ENCODE measurements around the gene GLRB.
"Not testable (repeated sequence)": the region's sequence is repeated elsewhere in the genome, so short reads cannot be mapped to it uniquely, and the experiment has no call there.

The GLRB gene

DNA sequence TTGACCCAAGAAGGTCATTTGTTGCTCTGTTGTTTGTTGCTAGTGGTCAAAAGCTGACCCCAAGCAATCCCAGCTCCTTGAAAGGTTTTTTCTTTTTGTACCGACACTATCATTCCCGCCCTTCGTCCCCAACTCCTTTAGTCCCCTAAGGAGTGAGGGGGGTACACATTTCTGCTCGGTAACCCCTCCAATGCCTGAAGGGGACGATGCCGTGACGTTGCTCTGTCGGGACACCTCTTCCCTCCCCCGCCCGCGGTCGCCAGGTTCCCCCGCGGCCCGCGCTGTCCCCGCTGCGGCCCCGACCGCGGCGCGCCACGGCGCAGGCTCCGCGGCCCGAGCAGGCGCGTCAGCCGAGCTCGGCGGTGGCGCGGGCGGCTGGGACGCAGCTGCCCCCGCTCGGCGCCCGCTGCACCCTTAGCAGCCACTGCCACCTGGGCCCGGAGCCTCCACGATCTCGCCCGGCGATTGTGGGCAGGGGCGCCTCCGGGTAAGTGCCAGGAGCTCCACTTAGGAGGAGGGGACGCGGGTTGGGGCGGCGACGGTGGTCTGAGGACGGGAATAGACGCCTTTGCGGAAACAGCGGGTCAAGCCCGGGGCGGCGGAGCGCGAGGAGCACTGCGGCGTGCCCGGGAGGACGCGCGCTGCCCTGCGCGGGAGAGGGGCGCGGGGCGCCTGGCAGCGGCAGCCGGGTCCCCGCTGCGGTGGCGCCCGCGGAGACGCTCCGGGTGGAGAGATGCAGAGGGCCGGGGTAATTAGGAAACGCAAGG, at the start of gene GLRB:
Gene GLRB (plus strand): TSS at position 340 of the 767 bp plus-strand sequence. CDS start 1,875 bp downstream, outside the sequence.
- no peak for DNase-seq (ENCODE audit: low read depth in 2 of 2)

- DNase-seq (ENCODE audit: low read depth in 2 of 2) = no peak
These were observed 40.5 kb upstream of the GLRB start for GRCh38 chr4:157035471-157035870.

GRCh38 chr4:157040405-157040804, 35.5 kb upstream of the GLRB start:
- no peak for DNase-seq (ENCODE audit: low read depth in 2 of 2)

DNA sequence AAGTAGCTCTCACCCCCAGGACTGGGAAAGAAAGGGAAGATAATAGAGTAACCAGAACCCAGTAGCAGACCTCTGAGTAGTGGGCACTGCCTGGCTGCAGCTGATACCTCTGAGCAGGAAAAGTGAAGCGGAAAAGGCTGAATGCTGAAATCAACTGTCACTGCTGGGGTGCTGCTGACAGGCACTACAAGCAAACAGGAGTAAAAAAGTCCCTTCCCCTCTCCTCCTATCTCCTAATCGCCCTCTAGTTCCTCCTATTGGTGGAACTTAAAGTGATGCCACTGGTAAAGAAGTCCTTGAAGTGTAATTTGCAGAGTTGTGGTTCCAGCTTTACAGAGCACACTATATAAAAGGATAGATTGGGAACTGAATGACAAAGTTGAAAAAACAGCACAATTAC, 32.8 kb upstream of the GLRB start:
- no peak for DNase-seq (ENCODE audit: low read depth in 2 of 2)

GRCh38 chr4:157045507-157046127, 30.3 kb upstream of the GLRB start:
- DNase-seq (ENCODE audit: low read depth in 2 of 2) = no peak

DNA sequence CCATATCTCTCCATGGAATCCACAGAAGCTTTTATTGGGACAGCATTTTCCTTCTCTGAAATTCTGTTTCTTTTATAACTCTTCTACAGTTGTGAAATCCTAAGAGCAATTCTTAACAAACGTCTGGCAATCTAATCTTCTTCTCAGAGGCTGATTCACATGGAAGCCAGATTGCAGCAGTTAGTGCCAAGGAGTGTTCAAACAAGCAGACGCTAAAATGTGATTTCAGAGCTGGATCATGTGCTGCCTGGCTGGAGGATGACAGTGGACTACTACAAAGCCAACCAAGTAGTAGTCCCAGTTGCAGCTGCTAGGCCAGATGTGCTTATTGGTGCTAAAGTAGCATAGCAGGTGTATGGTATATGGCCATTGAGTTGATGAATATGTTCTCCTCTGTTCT, 27.7 kb upstream of the GLRB start:
- DNase-seq (ENCODE audit: low read depth in 2 of 2) = no peak

DNA sequence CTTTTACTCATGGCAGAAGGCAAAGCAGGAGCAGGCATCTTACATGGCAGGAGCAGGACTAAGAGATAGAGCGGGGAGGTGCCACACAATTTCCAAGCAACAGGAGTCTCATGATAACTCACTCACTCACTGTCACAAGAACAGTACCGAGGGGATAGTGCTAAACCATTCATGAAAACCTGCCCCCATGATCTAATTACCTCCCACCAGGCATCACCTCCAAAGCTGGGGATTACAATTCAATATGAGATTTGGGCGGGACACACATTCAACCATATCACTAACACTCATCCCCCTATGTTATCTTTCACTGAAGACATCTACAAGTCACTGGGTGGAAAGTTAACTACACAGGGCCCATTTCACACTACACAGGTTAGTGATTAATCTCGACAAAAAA, 25.4 kb upstream of the GLRB start:
- no peak for DNase-seq (ENCODE audit: low read depth in 2 of 2)

DNA sequence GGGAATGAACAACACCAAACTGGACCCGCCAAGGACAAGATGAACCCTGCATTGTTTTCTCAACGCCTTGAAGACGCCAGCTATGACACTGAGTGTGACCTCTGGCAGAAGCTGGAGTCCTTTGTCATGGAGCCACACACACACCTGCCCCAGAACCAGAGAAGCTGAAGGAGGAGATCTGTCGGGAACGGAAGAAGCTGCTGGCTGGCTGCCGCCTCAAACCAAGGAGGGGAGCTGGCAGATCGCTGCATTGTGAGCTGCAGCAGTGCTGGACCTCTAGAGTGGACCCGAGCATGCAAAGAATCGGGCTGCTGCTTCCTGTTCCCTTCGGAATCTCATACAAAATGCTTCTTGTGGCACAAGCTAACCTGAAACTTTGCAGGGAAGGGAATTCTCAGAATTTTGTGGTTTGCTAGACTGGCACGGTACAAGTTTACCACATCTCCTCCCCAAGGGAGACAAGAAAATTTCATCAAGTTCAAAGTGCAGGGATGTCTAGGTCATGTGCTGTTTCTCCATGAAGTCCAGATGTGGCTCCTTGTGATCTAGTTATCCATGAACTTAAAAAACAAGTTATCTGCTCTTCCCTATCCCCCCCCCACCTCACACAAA, 23.4 kb upstream of the GLRB start:
- no peak for DNase-seq (ENCODE audit: low read depth in 2 of 2)

DNA sequence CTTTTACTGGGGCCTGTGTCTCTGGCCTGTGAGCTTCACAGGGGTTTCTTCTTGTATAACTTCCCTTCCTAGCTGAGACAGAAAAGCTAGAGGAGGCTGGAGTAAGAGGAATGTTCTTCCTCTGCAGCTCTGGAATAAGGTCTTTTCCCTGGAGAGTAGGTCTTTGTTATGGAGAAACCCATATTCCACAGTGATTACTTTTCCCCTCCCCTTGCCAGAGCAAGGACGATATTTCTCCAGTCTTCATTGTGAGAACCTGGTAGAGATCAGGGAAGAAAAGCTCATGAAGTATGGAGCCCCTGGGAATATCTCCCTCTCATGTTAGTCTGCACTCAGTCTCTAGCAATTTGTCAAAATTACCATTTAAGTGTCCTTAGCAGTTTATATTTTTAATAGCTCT, 18.7 kb upstream of the GLRB start:
- no peak for DNase-seq (ENCODE audit: low read depth in 2 of 2)

DNA sequence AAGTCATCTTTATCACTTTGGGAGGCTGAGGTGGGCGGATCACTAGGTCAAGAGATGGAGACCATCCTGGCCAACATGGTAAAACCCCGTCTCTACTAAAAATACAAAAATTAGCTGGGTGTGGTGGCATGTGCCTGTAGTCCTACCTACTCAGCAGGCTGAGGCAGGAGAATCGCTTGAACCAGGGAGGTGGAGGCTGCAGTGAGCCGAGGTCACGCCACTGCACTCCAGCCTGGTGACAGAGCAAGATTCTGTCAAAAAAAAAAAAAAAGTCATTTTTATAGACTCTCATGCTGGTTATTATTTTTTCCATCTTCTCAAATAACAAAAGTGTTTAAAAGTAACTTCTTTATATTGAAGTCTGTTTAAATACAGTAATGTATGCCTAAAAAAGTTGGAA, 17.1 kb upstream of the GLRB start:
- not testable (repeated sequence) for DNase-seq (ENCODE audit: low read depth in 2 of 2)

DNA sequence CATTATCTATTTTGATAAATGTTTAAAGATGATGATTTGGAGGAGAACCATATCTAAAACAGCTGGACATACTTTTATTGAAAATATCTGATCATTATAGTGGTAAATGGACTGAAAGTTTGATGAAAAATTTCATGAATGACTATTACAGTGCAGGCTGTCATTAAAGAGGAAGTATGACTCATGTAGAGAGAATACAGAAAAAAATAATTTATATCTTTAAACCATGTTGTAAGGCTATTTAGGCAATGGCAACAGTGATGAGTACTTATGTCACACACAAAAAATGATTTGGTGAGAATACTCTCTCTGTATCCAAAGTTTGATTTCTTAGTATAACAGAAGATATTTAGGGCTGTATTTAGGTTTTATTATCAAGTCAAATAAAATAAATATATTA, 3.9 kb upstream of the GLRB start:
- no peak for DNase-seq (ENCODE audit: low read depth in 2 of 2)

DNA sequence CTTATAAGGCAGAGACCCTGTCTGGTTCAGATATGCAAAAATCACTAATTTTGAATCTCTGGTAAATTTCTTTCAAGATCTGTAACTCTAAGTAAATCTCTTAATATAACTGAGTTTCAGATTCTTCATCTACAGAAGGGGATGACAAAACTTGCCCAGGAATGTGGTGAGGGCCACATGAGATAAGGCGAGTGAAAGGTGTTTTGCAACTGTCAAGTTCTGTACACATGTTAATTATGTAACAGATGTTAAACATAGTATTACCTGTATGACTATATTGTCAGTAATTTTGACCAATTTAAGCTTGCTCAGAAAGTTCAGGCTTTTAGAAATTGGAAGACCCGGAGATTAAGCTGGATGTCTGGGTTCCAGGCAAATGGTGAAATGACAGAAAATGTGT, 549 bp upstream of the GLRB start:
- DNase-seq (ENCODE audit: low read depth in 2 of 2) = no peak

- DNase-seq (ENCODE audit: low read depth in 2 of 2) = no peak
These were observed 613 bp downstream of the GLRB start for GRCh38 chr4:157076578-157076947.

DNA sequence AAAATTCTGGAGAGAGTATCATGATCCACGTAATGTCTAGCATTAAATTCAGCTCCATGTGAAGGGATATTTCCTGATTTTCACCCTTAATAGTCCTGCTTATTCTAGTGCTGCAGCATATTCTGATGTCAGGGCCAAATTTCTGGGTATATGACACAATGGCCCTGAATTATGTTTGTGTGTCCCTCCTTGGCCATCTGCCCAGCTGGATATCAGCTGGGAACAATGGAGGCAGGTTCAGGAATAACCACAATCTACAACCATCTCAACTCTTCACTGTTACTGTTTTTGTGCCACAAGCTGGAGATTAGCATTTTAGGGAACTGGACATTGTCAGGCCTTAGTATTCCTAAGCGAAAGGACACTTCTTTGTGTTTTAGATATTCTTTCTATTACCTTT, 3.5 kb downstream of the GLRB start:
- DNase-seq (ENCODE audit: low read depth in 2 of 2) = no peak

DNA sequence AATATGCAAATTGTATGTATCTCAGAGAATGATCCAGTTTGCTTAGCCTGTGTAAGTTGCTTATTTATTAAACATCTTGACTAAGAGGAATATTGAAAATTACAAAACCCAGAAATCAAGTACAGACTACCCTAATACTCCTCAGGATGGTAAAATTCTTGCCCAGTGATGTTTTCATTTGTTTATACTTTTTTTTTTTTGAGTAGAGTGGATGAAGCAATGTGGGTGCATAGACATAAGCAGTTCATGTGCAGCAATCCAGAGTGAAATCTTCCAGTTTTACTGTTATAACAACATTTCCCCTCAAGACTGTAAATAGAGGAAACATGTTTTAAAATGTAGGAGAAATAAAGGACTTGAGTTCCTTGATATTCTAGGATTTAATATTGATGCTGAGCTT, 4.7 kb downstream of the GLRB start:
- DNase-seq (ENCODE audit: low read depth in 2 of 2) = no peak

- DNase-seq (ENCODE audit: low read depth in 2 of 2) = no peak
These were observed 19.8 kb downstream of the GLRB start for GRCh38 chr4:157095716-157096115.

DNA sequence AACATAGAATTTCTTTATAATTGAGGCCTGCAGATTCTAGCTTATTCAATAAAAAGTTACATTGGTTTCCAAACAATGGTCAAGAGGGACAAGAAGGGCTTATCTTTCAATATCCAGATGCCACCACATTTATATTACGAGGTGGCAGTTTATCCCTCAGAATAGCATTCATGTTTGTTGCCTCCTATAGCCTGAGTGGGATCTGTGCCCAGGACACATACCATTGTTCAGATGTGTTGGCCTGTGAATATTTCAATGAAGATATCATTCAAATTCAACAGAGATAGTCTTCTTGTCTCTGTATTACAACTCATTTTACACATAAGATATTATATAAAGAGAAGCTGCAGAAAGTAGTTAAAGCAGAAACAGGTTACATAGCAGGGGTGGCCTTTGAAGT, 20.5 kb downstream of the GLRB start:
- DNase-seq (ENCODE audit: low read depth in 2 of 2) = no peak

DNA sequence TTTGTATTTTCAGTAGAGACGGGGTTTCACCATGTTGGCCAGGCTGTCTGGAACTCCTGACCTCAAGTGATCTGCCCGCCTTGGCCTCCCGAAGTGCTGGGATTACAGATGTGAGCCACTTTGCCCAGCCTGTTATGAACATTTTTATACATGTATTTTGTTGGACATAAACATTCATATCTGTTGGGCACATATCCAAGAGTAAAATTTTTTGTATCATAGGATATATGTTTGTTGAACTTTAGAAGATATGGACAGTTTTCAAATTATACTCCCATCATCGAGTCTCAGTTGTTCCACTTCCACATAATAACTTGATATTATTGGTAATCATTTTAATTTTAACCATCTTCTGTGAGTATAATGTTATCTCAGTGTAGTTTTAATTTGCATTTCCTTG, 23.6 kb downstream of the GLRB start:
- DNase-seq (ENCODE audit: low read depth in 2 of 2) = no peak

DNA sequence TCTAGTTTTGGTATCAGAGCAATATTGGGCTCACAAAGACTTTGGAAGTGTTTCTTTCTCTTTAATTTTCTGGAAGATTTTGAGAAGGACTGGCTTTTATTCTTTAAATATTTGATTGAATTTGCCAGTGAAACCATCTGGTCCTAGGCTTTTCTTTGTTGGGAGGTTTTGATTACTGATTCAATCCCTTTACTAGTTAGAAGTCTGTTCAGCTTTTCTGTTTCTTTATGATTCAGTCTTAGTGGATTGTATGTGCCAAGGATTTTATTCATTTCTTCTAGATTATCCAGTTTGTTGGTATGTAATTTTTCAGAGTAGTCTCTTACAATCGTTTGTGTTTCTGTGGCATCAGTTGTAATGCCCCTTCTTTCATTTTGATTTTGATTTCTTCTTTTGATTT, 28.6 kb downstream of the GLRB start:
- no peak for DNase-seq (ENCODE audit: low read depth in 2 of 2)

- DNase-seq (ENCODE audit: low read depth in 2 of 2) = no peak
These were observed 38.7 kb downstream of the GLRB start for GRCh38 chr4:157114671-157115070.

GRCh38 chr4:157115613-157116335, 39.8 kb downstream of the GLRB start:
- DNase-seq (ENCODE audit: low read depth in 2 of 2) = no peak

GRCh38 chr4:157121401-157121800, 45.5 kb downstream of the GLRB start:
- DNase-seq (ENCODE audit: low read depth in 2 of 2) = no peak

- DNase-seq (ENCODE audit: low read depth in 2 of 2) = no peak
These were observed 51.6 kb downstream of the GLRB start for GRCh38 chr4:157127571-157127970.
